OCI-M1 (cell line): Measurements from ENCODE around the gene TPGS1.

Experiments used
- DNase-seq: peaks from one replicate; lab custom pipeline; 2025; lab: John Stamatoyannopoulos, UW

The TPGS1 gene, protein sequence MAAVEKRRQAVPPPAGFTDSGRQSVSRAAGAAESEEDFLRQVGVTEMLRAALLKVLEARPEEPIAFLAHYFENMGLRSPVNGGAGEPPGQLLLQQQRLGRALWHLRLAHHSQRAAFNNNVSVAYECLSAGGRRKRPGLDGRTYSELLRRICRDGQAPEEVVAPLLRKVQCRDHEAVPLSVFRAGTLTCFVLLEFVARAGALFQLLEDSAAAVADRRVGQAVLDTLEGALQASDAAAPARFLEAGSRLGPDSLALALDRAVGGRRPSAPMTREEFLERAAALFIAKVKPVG

DNA sequence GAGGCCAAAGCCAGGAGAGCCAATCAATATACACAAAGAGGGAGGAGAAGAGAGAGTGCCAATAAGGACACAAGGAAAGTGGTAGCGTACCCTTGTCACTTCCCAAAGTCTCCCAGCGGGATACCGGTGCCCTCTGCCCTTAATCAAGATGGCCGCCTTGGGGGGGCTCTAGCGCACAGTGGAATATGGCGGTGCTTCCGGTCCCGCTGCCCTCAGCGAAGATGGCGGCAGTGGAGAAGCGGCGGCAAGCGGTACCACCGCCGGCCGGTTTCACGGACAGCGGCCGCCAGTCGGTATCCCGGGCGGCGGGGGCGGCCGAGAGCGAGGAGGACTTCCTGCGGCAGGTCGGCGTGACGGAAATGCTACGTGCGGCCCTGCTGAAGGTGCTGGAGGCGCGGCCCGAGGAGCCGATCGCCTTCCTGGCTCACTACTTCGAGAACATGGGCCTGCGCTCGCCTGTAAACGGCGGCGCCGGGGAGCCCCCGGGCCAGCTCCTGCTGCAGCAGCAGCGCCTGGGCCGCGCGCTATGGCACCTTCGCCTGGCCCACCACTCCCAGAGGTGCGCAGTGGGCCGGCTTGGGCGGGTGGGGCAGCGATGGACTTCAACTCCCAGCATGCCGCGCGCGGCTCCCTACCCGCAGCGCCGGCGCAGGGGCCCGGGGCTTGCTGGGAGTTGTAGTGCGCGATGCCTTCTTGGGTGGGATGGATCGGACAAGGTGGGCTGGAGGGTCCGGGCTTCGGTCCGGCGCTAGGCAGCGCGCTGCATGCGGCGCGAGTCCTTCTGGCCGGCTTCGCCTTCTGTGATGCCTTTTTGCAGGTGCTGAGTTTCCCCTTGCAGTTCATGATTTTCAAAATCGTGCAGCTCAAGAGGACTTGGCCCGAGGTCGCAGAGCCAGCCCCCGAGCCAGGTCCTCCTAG, at the start of gene TPGS1:
TSS of gene TPGS1 (plus strand) at position 212 of the 918 bp plus-strand sequence. CDS start at position 222, 10 bp downstream.
- peak; percentile 69 for DNase-seq

DNA sequence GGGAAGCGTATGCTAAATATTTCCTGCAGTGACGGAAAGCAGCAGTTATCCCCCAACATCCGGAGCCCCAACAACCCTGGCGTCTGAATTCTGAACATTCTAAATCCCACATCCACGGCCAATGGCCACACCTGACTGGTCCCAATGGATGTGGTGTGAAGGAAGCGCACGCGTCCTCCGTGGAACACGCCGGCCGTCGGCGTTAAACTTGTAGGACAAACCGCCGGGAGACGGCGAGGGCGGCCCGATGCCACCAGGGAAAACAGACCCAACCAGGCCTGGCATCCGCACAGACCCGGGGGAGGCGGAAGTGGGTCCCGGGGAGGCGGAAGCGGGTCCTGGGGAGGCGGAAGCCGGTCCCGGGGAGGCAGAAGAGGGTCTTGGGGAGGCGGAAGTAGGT, 49.7 kb upstream of the TPGS1 start:
- DNase-seq: no peak

DNA sequence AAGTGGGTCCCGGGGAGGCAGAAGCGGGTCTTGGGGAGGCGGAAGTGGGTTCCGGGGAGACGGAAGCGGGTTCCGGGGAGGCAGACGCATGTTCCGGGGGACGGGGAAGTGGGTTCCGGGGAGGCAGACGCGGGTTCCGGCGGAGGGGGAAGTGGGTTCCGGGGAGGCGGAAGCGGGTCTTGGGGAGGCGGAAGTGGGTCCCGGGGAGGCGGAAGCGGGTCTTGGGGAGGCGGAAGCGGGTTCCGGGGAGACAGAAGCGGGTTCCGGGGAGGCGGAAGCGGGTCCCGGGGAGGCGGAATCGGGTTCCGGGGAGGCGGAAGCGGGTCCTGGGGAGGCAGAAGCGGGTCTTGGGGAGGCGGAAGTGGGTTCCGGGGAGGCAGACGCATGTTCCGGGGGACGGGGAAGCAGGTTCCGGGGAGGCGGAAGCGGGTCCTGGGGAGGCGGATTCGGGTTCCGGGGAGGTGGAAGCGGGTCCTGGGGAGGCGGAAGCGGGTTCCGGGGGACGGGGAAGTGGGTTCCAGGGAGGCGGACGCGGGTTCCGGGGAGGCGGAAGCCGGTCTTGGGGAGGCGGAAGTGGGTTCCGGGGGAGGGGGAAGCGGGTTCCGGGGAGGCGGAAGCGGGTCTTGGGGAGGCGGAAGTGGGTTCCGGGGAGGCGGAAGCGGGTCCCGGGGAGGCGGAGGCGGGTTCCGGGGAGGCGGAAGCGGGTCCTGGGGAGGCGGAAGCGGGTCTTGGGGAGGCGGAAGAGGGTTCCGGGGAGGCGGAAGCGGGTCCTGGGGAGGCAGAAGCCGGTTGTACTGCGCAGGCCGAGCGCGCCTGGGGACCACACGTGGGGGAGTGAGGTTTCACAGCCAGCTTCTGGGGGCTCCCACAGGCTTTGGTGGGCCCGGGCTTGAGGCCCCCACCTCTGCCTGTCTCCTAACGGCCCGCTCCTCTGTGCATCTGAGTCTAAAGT, 48.9 kb upstream of the TPGS1 start:
- no peak for DNase-seq

DNA sequence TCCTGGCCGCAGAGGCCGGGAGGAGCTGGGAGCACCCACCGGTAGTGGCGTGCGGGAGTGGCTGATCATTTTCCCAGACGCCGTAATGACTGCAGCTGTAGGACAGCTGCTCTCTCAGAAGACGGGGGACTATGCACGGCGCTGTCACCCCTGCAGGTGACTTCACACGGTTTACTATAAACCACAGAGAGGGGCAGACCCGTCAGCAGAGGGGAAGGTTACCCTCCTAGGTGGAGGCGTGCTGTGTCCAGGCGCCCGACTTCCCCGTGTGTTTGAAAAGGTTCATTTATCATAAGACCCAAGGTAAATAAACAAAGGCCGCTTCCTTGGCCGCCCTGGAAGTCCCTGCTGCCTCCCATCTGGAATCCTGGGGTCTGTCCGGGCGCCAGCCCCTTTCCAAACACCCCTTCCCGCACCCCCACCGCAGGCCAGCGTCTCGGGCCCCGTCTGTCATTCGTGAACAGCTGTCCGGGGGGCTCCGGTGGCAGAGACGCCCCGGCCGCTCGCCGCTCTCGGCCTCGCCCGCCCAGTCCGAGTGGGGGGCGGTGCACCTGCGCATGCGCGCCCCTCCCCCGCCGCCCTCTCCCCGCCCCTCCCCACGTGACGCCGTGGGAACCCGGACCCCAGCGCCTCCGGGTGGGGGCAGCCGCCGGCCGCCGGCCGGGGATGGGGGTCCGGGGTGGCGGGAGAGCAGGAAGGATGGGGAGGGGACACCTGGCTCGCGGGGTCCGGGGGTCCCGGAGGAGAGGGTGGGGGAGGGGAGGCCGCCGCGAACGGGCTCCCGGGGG, 47.4 kb upstream of the TPGS1 start:
- peak; percentile 25 for DNase-seq

DNA sequence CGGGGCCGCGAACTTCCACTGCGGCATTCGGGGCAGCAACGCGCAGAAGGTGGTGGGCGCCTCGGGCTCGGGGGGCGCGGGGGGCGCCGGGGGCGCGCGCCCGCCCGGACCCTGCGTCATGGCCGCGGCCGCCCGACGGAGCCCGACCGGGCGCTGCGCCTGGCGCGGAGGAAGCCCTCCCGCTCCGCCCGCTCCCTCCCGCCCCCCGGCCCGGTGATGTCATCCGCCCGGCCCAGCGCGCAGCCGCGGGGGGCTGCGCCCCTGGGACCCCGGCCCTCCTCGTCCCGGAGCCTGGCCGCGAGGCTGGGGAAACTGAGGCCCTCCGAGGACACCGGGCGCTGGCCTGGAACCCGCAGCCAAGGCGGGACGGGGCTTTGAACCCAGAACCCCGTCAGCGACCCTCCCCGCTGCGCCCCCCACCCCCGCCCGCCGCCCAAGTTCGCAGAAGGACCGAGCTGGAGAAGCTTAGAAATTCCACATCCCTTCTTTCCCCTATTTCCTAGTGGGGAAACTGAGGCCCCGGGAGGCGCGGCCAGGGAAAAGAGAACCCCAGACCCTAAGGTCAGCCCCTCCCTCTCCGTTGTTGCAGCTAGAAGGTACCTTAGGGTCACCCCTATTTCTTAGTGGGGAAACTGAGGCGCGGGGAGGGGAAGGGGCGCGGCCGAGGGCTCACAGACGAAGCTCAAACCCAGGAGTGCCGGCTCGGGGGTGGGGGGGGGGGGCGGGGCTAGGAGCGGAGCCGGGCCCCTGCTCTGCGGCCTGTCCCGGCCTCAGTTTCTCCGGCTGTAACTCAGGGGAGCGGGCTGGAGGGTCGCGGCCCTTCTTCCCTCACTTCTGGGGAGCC, 46.2 kb upstream of the TPGS1 start, which contains the start of gene SHC2:
TSS of gene SHC2 (minus strand) at position 157 of the 844 bp plus-strand sequence. CDS start at position 120, 37 bp downstream.
- DNase-seq: no peak

DNA sequence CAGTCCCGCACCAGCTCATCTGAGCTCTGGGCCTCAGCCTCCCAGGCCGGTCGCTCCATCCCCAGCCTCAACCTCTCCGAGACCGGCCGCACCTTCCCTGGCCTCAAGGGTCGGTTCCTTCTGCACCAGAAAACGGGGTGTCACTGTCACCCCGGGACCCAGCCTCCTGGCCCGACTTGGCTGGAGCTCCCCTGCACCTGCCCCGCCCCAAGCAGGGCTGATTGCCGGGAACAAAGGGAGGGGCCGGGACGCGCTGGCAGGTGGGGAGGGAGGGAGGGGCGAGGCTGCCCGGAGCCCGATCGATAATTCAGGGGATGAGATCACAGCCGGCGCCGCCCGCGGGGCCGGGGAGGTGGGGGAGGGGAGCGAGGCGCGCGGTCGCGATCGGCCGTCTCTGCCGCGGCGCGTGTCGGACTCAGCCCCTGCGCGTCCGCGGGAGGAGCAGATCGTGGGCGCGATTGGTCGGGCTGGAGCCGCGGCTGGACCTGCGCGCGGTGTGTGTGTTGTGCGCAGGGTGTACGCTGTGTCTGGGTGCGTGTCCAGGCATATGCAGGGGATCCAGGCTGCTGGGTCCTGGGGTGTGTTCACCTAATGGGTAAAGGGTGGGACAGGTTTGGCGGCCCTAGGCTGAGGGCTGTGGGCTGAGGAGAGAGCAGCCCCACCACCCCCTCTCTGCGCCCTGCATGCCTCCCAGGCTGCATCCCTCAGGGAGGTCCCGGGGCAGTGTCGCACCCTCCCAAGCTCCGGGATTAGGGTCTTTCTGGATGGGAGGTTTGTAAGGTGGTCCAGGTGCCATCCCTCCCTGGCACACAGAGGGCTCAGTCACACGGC, 45.4 kb upstream of the TPGS1 start:
- DNase-seq: peak; percentile 1

DNA sequence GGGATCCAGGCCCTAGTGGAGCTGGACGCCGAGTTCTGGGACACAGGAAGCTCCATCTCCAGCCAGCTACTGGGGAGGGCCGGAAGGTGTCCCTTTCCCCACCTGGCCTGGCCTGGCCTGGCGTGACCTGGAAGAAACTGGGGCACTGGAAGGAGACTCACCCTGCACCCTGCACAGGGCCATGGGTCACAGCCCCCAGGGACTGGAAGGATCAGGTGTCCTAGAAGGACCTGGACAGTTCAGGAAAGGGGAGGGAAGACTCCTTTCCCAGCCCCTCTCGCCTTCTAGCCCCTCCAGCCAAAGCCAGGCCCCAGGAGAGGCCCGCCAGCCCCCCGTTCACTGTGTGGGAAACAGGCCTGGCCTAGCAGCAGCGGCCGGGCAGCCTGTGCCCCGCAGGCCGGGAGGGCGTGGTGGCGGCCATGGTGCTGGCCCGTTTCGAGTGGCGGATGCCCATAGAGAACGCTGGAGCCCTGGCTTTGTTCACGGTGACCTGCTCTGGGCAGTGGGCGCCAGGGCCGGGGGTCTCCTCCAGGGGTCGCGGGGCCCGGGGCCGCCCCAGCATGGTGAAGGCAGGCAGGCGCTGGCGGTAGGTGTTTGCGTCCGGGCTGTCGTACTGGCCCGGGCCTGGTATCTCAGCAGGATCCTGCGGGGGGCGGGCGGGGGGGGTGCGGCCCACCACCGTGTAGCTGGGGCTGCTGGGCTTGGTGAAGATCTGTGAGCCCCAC, 43.7 kb upstream of the TPGS1 start:
- no peak for DNase-seq

DNA sequence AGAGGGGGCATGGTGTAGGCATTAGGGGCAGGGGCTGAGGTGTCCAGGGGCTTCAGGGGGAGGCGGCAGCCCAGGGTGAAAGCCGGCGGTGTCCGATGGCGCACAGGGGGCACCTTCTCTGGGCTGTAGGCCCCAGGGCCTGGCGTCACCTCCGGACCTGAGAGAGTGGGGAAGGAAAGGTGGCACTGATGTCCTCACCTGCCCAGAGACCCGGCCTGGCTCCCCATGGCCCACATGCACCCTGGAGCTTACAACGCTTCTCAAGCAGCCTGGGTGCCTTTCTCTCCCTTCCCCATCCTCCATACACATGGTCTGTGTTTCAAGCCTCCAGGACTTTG, 43.1 kb upstream of the TPGS1 start:
- DNase-seq: no peak

DNA sequence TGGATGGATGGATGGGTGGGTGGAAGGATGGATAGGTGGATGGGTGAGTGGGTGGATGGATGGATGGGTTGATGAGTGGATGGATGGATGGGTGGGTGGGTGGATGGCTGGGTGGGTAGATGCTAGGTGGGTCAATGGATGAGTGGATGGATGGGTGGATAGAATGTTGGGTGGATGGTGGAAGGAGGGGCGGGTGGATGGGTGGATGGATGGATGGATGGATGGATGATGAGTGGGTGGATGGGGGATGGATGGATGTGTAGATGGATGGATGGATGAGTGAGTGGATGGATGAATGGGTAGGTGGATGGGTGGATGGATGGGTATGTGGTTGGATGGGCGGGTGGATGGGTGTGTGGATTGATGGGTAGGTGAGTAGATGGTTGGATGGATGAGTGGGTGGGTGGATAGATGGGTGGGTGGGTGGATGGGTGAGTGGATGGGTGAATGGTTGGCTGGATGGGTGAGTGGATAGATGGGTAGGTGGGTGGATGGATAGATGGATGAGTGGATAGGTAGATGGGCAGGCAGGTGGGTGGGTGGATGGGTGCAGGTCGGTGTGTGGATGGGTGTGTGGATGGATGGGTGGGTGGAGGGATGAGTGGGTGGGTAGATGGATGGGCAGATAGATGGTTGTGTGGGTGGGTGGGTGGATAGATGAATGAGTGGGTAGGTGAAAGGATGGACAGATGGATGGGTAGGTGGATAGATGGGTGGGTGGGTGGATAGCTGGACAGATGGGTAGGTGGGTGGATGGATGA, 42.1 kb upstream of the TPGS1 start:
- no peak for DNase-seq

DNA sequence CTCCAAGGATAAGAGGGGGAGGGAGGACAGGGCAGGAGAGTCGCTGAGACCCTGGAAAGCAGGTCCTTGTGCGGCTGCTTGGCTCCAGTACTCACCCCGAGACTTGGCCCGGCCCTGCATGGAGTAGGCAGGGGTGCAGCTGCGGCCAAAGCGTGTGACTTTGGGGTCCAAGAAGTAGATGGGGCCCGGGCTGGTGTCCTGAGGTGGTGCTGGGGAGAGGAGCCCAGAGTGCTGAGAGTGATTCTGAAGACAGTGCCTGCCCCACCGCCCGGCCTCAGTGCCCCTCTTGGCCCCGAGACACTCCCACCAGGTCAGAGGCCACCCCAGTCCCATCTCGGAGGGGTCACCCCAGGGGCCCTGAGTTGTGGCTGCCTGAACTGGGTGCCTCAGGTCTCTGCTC, 39.7 kb upstream of the TPGS1 start:
- DNase-seq: no peak

DNA sequence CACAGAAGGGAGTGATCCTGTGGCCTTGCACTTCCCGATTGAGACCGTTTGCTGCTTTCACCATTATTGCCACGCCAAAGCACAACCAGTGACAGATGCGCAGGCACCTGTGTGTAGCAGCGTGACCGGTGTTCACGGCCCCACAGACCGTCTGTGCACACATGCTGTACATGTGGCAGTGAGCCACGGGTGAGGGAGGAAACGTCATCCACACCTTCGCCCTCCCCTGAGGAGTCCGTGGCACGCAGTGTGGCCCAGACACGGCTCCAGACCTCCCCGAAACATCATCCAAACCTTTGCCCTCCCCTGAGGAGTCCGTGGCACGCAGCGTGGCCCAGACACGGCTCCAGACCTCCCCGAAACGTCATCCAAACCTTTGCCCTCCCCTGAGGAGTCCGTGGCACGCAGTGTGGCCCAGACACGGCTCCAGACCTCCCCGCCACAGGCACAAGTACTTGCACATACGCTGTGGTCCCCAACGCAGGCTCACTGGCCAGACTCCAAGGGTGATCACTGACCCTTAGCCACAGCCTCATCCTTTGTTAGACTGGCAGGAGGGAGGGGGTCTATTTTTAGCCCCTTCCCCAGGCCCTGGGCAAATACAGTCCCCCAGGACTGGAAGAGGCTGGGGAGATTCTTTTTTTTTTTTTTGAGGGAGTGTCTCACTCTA, 38.6 kb upstream of the TPGS1 start:
- DNase-seq: no peak

DNA sequence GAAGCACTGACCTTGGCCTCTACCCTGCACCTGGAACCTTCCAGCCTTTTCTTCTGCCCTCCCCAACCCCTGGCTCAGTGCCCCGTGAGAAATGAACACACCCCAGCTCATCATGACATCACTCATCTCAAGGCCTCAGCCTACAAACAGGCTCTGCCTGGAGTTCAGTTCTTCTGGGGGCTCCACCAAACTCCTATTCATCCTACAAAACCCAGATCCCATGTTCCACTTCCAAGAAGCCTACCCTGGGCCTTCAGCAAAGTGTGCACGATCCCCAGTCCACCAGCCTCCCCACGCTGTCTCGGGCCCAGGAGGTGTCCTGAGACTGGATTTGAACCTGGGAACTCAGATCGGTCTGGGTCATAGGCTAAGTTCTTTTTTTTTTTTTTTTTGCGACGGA, 37.5 kb upstream of the TPGS1 start:
- no peak for DNase-seq

DNA sequence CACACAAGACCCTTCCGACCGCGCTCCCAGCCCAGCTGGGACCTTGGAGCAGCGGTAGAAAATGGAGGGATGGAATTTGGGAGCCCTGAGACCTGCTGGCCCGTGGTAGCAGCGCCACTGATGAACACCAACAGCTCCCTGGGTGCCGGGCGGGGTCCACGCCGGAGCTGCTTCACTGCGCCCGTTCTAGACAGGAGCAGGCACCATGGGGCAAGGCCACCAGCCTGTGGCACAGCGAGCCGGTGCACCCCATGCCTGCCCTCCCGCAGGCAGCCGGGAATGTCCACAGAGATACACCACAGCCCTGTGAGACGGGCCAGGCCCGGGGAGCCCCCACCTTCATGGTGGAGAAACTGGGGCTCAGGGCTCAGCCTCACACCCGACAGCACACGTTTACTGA, 36.6 kb upstream of the TPGS1 start:
- DNase-seq: no peak

DNA sequence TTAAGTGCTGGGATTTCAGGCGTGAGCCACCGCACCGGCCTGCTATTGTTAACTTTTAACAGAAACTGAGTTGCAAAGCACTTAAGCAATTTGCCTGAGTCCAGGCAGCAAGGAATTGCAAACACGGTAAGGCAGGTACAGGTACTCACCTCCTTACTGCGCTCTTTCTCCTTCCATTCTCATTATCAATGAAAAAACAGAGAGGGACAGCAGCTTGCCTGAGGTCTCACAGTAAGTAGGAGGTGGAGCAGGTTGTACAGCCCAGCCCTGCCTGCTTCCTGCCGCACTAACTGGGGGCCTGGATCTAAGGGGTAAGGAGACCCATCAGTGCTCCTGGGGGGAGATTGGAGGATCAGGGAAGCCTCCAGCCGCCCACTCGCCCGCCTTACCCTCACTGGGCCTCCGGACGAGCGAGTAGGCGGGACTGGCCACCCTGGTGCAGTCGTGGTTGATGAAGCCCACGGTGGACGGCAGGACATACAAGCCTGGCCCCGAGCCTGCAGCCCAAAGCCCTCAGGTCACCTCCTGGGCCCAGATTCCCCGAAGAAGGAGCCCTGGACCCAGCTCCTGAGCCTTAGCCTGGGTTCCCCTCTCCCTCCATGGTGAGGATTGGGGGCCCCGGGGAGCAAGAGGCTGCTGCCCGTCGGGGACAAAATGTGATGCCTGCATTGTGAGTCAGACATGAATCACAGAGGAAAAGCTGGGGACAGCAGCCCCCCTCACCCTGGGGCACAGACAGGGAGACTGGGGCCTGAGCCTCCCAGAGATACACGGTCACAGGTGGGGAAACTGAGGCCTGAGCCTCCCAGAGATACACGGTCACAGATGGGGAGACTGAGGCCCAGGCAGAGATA, 35.1 kb upstream of the TPGS1 start:
- DNase-seq: no peak

DNA sequence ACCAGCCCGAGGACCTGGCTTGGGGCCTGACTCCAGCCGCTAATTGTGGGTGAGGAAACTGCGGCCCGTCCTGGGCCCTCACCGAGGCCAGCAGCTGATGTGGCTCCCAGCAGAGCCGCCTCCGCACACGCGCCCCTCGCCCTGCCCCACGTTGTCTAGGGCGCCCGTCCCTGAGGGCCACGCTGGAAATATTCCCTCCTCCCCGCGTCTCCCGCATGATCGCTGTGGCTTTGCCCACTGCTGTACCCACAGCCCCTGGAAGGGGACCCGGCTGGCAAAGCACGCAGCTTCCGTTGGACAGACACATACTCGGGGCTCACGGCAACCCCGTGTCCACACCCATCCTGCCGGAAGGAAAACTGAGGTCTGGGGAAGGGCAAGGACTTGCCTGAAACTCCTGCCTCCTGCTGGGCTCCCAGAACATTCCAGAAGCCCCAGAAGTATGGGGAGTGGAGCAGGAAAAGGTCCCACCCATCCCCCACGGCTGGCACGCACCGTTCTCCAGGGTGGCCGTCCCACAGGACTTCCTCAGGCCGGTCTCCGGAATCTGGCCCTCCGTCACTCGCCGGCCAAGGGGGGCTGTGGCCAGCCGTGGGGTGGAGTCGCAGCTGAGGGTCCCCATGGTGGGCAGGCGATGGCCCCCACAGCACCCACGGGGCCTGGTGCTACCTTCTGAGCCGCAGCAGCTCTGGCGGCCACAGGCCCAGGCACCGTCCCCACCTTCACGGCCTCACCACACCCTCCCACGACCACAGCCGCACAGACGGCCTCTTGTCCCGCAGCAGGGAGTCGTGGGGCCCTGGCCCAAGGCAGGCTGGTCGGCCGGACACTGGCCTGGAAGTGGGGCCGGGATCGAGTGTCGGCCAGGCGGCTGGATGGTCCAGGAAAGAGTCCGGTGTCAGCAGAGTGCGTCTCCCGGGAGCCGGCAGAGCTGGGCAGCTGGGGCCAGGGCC, 32.9 kb upstream of the TPGS1 start:
- DNase-seq: no peak
